ENCODE measurements around the gene NBL1.

DNA sequence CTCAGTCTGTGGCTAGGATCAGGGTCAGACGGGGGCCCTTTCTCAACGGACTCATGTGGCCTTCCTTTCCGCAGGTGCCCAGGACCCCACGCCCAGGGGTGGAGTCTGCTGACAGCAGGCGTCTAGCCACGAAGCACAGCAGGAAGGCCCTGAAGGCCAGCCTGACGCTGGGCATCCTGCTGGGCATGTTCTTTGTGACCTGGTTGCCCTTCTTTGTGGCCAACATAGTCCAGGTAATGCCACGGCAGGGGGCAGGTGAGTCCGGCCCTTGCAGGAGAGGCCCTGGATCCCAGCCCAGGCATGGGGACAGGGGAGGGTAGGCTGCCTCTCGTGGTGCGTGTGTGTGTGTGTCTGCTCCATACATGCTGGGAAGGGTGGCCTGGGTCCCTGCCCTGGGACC is 34.4 kb downstream of the NBL1 start:
- TF ChIP-seq, protein P1, sequence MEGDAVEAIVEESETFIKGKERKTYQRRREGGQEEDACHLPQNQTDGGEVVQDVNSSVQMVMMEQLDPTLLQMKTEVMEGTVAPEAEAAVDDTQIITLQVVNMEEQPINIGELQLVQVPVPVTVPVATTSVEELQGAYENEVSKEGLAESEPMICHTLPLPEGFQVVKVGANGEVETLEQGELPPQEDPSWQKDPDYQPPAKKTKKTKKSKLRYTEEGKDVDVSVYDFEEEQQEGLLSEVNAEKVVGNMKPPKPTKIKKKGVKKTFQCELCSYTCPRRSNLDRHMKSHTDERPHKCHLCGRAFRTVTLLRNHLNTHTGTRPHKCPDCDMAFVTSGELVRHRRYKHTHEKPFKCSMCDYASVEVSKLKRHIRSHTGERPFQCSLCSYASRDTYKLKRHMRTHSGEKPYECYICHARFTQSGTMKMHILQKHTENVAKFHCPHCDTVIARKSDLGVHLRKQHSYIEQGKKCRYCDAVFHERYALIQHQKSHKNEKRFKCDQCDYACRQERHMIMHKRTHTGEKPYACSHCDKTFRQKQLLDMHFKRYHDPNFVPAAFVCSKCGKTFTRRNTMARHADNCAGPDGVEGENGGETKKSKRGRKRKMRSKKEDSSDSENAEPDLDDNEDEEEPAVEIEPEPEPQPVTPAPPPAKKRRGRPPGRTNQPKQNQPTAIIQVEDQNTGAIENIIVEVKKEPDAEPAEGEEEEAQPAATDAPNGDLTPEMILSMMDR (IDR thresholded peaks at IDR 0.05) = no peak
- TF ChIP-seq POLR2A (IDR thresholded peaks at IDR 0.05) = no peak
